ENCODE data around the gene CCL8.

The CCL8 gene

DNA sequence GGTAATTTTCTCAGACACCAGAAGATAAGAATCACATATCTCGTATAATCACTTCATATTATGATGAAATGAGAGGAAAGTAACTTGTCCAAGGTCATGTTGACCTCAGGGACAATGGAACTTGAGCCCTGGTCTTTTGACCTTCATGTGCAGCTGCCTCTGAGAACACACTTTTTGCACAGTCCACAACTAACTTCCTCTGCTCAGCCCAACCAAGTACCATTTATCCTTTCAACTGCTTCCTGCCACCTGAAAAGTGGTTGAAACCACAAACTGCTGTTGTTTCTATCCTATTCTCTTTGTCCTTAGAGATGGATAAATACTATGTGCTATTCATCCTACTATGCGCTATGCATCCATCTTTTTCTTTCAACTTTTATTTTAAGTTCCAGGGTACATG is 46.1 kb downstream of the CCL8 start:
- FAIRE-seq (no peak), DNase-seq (ENCODE audit: extremely low spot score, insufficient read length, low read depth) (no peak)

DNA sequence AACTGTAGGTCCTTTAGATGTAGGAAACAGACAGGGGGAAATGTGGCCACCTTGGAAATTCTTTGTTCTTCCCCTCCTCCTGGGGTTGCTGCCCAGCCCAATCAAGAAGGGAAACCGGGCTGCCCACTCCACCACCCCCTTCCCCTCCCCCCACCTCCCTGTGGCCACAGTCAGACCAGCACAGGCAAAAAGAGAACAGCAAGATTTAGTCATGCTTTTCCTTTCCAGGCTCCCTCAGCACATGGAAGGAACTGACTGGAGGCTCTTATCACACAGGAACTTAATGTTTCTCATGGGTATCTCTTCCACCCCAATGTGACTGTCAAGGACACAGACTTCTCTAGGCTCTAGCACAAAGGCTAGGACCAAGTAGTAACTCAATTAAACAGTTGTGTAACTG is 46.8 kb downstream of the CCL8 start:
- no peak for DNase-seq (ENCODE audit: extremely low spot score, insufficient read length, low read depth)
- FAIRE-seq: no peak

DNA sequence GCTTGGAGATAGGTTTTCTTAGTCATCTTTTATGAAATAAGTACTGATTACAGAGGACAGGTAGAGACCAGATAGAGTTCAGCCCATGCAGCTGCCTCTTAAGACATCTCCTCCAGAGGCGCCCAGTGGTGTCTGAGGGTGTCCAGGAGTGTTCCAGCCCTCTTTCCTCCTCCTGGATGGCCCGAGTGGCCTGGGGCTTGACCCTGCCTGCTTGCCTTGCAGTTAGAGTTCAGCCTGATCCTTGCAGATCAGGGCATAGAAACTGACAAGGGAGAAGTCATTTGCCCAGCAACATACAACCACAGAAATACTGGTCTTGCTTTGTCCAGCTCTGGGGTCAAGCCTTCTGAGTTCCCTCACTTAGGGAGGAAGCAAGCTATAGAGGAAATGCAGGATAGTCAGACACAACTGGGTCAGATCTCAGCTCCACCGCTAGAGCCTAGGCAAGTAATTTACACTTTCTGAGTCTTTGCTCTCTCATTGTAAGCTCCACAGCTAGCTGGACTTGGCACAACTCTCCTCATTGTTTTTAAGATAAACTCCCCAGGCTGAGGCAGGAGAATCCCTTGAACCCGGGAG is 47.4 kb downstream of the CCL8 start:
- FAIRE-seq: no peak
- DNase-seq (ENCODE audit: extremely low spot score, insufficient read length, low read depth): no peak

DNA sequence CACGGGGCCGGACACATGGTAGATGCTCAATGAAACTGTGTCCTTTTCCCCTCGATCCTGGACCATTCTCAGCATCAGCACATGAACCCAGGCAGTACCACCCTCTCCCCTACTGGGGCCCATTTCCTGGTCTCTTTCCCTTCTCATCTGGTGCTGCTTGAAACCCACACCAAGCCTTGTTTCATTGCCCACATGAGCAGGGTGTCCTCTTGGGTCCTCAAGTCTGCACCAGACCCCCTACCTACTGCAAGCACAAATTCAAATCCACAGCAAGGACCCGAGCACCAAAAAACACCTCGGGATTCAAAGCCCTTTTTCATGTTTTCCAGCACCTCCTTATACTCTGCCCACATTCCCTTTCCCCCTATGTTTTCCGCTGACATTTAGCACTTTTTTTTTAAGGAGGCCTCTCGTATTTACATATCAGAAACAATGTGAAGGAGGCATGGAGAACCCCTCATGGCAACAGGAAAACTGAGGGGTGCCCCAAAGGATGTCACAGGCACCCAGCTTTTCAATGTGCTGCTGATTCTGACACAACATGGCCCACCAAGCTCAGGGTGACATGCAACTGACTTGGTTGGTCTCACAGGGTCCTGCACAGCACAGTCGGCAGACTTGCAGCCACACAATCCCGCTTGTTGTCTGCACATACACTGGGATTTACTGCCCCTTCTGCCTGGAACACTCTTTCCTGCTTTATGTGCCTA is 48.4 kb downstream of the CCL8 start:
- FAIRE-seq (no peak), DNase-seq (ENCODE audit: extremely low spot score, insufficient read length, low read depth) (no peak)

DNA sequence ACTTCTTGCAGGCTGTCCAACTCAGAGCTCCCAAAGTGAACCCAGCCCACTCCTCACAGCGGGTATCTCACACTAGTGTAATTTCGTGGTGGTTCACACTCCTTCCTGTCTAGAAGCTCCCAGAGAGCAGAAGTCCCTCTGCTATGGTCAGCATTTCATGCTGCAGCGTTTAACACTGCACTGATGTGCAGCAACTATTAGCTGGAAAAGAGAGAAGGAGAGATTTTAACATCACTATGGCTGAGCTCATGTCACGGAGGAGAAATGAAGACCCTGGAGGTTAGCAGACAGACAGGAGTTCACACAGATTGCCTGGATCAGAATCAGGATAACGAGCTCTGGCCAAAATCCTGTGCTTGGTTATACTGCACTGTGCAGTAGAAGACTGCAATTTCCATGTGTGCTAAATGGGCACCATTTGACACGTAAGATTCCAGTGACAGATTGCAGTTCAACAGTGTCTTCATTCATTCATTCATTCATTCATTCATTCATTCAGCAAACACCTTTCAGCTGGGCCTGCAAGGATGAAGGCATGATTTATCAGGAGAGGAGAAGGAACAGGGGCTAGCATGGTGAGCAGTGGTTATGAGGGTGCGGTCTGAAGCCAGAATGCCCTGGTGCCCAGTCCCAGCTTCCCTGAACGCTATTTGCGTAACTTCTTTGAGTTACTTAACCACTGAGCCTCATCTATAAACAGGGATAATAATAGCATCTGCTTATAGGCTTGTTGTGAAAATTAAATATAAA is 49.1 kb downstream of the CCL8 start:
- DNase-seq (ENCODE audit: extremely low spot score, insufficient read length, low read depth): no peak

DNA sequence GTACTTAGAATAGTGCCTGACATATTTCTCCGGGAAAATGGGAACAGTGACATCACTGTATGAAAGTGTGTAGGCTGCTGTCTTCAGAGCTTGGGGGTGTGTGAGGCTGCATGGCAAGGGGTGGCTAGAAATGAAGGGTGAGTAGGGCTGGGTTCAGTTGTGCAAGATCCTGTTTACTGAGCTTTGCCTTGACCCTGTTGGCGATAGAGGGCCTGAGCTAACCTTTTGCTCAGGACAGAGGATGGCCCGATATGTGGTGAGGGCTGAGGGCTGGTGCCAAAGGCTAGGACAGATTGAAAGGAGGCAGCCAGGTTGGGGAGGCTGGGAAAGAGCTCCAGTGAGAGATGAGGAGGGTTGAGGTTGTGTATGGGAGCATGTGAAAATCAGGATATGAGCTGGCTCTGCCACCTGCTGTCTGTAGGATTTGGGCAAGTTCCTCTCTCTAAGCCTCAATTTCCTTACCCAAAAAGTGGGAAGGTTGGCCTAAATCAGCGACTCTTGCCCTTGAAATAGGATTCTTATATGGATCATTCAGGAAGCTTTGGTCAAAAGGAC is 49.8 kb downstream of the CCL8 start:
- DNase-seq (ENCODE audit: extremely low spot score, insufficient read length, low read depth): no peak
- FAIRE-seq: no peak

More for the DNA sequence above, 49.1 kb downstream of the CCL8 start:
- FAIRE-seq: no peak

DNA sequence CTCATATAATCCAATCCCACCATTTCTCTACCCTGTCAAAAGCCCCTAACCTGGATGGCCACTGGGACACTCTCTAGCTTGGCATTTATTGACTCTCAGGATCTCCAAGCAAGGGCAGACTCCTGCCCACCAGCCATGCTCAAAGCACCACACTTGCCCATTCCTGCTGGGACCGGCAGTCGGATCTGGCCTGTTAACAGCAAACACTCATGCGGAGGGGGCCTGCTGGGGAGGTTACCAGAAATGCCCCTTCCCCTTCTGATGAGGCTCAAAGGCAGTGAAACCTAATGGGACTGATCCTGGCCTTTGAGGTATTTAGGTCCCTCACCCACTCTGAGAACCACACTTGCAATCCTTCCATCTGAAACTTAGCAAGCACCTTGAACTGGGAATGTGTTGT is 50.3 kb downstream of the CCL8 start:
- FAIRE-seq (no peak), DNase-seq (ENCODE audit: extremely low spot score, insufficient read length, low read depth) (no peak)

DNA sequence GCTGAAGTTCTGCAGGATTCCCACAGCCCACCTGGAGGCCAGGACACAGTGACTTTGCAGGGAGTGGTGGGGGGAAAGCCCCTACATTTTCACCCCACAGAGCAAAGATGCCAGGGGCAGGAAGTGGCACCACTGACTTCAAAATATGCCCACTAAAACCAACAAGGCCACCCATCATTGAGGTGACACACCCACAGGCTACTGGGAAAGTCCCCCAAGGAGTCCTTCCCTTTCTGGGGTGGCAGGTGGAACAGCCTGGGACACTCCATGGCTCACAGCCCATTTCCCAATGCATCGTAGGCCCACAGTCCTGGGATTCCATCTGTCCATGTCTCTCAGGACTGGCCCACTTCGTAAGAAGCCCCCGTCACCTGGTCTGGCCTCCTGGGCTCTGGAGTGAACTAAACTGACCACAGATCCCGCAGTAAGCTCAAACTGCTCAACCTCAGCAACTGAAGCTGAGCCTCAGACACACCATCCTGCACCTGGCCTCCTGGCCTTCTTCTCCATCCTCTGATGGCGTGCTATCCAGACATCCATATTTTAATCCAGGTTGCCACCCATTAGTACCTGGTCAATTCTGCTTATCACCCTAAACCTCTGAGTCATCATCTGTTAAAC is 51.3 kb downstream of the CCL8 start:
- DNase-seq (ENCODE audit: extremely low spot score, insufficient read length, low read depth) (no peak), FAIRE-seq (no peak)

DNA sequence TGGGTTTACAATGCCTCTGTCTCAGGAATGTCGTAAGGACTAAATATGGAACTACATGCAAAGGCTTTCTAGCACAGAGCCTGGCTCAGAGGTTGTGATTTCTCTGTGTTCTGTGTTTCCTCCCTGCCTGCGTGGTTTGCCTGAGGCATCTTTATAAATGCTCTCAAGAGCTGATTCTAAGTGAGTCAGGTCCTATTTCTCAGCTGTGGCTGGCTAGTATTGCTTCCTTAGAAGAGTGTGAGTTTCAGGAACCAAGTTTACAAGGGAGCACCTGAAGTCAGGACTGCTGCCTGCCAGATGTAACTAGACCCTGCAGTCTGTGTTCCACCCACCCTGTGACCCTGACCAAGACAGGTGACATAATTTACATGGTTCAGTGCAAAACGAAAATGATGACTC is 51.8 kb downstream of the CCL8 start:
- FAIRE-seq: no peak
- no peak for DNase-seq (ENCODE audit: extremely low spot score, insufficient read length, low read depth)
